Keratinocyte (primary cell): ENCODE results near the gene LHFPL3. TPM values are rescaled to one million over a fixed set of nuclear protein-coding genes. Genes with fewer than 3 reads are reported as not detected.

Experiments
- DNase-seq: peaks from one replicate; pipeline ENCODE4 v3.0.0-alpha.2; 2011; ENCODE audit warnings: low read depth, missing footprints, low spot score
- FAIRE-seq: peaks from 2 replicates; lab custom pipeline; 2011; peaks lifted over from hg19 to GRCh38; lab: Jason Lieb, UNC
- H2AFZ ChIP-seq: 2 replicates; pipeline ENCODE4 v1.6.0; 2012; ENCODE audit warnings: low read length, control low read depth, inconsistent platforms; ENCODE audit not compliant: control insufficient read depth
- H3K27ac ChIP-seq: 2 replicates; pipeline ENCODE4 v1.5.1; 2011; ENCODE audit warnings: low read length; ENCODE audit not compliant: control insufficient read depth, insufficient read depth
- H3K27me3 ChIP-seq: 3 replicates; pipeline ENCODE4 v1.6.0; 2011; ENCODE audit warnings: low read length; ENCODE audit not compliant: control insufficient read depth, insufficient read depth; ENCODE audit errors: extremely low read depth
- H3K36me3 ChIP-seq, 2 experiments: 2 replicates in 1 of 2; 3 replicates in 1 of 2; pipeline ENCODE4 v1.5.1; 2011; ENCODE audit warnings: low read length in 2 of 2, mild to moderate bottlenecking in 1 of 2; ENCODE audit not compliant: control insufficient read depth in 2 of 2, insufficient read depth in 2 of 2; ENCODE audit errors: extremely low read depth in 1 of 2
- H3K4me1 ChIP-seq: 3 replicates; pipeline ENCODE4 v1.5.1; 2011; ENCODE audit warnings: low read length; ENCODE audit not compliant: control insufficient read depth, insufficient read depth; ENCODE audit errors: extremely low read depth
- H3K4me2 ChIP-seq: 3 replicates; pipeline ENCODE4 v1.6.0; 2011; ENCODE audit warnings: low read depth, low read length; ENCODE audit not compliant: control insufficient read depth, insufficient read depth; ENCODE audit errors: extremely low read depth
- H3K4me3 ChIP-seq, 3 experiments: fragments of 200-600 bp in 1 of 3; sonication (generic) in 1 of 3; 2 replicates in 2 of 3; 3 replicates in 1 of 3; pipeline ENCODE4 v1.5.1; 2011 to 2016; ENCODE audit warnings: low read length in 3 of 3, mild to moderate bottlenecking in 3 of 3, control low read depth in 2 of 3, inconsistent platforms in 1 of 3, low read depth in 1 of 3, mixed read lengths in 1 of 3, mixed run types in 1 of 3, moderate library complexity in 1 of 3; ENCODE audit not compliant: control insufficient read depth in 2 of 3, insufficient read depth in 2 of 3; ENCODE audit errors: extremely low read depth in 1 of 3
- H3K79me2 ChIP-seq: 2 replicates; pipeline ENCODE4 v1.6.0; 2012; ENCODE audit warnings: low read length; ENCODE audit not compliant: control insufficient read depth, insufficient read depth
- H3K9ac ChIP-seq: 3 replicates; pipeline ENCODE4 v1.6.0; 2011; ENCODE audit warnings: low read length; ENCODE audit not compliant: control insufficient read depth, insufficient read depth; ENCODE audit errors: extremely low read depth
- H3K9me1 ChIP-seq: 3 replicates; pipeline ENCODE4 v1.6.0; 2011; ENCODE audit warnings: low read length; ENCODE audit not compliant: control insufficient read depth, insufficient read depth; ENCODE audit errors: extremely low read depth
- H3K9me3 ChIP-seq: 2 replicates; pipeline ENCODE4 v1.5.1; 2012; ENCODE audit warnings: low read depth, low read length; ENCODE audit not compliant: control insufficient read depth
- H4K20me1 ChIP-seq: 3 replicates; pipeline ENCODE4 v1.6.0; 2011; ENCODE audit warnings: low read length; ENCODE audit not compliant: control insufficient read depth, insufficient read depth; ENCODE audit errors: extremely low read depth
- EZH2 ChIP-seq: IDR thresholded peaks from one replicate; pipeline ENCODE4 v1.6.1; 2012; ENCODE audit warnings: inconsistent platforms, mild to moderate bottlenecking, low read length, moderate library complexity
- dilution Hi-C: fragments of 300-500 bp; cut with MboI; formaldehyde crosslinking; loops from one replicate; pipeline ENCODE4 v1.7.0; 2020; ENCODE audit warnings: low sequenced_read_pairs; ENCODE audit not compliant: extremely low pct_ligation_motif_present
- polyA plus RNA-seq, 5 experiments: library from polyadenylated mRNA; depleted of rRNA in 3 of 5; stranded (reverse) in 3 of 5; stranded (forward) in 1 of 5; unstranded in 1 of 5; fragments of >200 nt; gene quantifications; 1 replicate in 1 of 5; 2 replicates in 3 of 5; 3 replicates in 1 of 5; pipeline versions ENCODE4 v1.2.1 to v1.2.3, GENCODE V29; 2011 to 2012; ENCODE audit warnings: missing spikeins in 2 of 5, low read depth in 1 of 5, low replicate concordance in 1 of 5
- TF ChIP-seq, protein P1 (sequence below), 3 experiments: IDR thresholded peaks in 1 of 3; conservative IDR thresholded peaks in 1 of 3; optimal IDR thresholded peaks in 1 of 3; 2 replicates in 2 of 3; 3 replicates in 1 of 3; pipeline versions ENCODE3 to v1.5.1; 2011; ENCODE audit warnings: low read length in 3 of 3, mild to moderate bottlenecking in 3 of 3, moderate library complexity in 2 of 3, control low read depth in 1 of 3, inconsistent platforms in 1 of 3; ENCODE audit not compliant: insufficient read depth in 2 of 3; ENCODE audit errors: extremely low read depth in 1 of 3

The LHFPL3 gene
- polyA plus RNA-seq, 1 donor (not counting 4 experiments of a cell fraction or from before 2014, with no cell fraction given): not detected

DNA sequence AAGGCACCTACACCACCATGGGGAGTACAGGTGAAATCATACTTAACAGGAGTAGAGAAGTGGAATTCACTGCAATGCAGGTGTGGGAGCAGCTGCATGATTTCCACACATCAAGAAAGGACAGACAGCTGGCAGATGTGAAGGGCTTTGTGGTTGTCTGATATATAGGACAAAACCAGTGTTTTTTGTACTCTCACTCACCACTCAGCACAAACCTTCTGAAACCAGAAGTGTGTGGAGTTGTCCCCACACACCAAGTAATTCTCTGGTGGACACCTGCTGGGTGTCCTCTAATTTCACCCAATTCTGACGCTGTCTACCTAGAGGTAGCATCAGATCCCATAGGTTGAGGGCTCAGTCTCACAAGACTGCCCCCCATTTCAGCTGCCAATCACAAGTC, 357.9 kb downstream of the LHFPL3 start:
- Histone ChIP-seq H3K4me1 (no peaks in the 10 kb centered on the region), H3K4me2 (no peak overlapping the region), H2AFZ (no peak overlapping the region), H3K9me3 (no peaks in the 10 kb centered on the region), H3K27me3 (no peaks in the 10 kb centered on the region), H3K9me1 (no peaks in the 10 kb centered on the region), H3K79me2 (no peaks in the 10 kb centered on the region), H4K20me1 (no peaks in the 10 kb centered on the region), H3K9ac (no peak overlapping the region), H3K27ac (no peak overlapping the region), H3K4me3 (no peak overlapping the region), H3K36me3 (no peaks in the 10 kb centered on the region)
- no peak for FAIRE-seq
- TF ChIP-seq EZH2: no peak
- TF ChIP-seq, protein P1, sequence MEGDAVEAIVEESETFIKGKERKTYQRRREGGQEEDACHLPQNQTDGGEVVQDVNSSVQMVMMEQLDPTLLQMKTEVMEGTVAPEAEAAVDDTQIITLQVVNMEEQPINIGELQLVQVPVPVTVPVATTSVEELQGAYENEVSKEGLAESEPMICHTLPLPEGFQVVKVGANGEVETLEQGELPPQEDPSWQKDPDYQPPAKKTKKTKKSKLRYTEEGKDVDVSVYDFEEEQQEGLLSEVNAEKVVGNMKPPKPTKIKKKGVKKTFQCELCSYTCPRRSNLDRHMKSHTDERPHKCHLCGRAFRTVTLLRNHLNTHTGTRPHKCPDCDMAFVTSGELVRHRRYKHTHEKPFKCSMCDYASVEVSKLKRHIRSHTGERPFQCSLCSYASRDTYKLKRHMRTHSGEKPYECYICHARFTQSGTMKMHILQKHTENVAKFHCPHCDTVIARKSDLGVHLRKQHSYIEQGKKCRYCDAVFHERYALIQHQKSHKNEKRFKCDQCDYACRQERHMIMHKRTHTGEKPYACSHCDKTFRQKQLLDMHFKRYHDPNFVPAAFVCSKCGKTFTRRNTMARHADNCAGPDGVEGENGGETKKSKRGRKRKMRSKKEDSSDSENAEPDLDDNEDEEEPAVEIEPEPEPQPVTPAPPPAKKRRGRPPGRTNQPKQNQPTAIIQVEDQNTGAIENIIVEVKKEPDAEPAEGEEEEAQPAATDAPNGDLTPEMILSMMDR (optimal IDR thresholded peaks at IDR 0.05 in 1 of 3, IDR thresholded peaks at IDR 0.05 in 1 of 3, conservative IDR thresholded peaks at IDR 0.05 in 1 of 3; ENCODE audit: extremely low read depth in 1 of 3, insufficient read depth in 2 of 3, low read length in 3 of 3): no peak
- DNase-seq: no peak
- dilution Hi-C loops: no loop called here

DNA sequence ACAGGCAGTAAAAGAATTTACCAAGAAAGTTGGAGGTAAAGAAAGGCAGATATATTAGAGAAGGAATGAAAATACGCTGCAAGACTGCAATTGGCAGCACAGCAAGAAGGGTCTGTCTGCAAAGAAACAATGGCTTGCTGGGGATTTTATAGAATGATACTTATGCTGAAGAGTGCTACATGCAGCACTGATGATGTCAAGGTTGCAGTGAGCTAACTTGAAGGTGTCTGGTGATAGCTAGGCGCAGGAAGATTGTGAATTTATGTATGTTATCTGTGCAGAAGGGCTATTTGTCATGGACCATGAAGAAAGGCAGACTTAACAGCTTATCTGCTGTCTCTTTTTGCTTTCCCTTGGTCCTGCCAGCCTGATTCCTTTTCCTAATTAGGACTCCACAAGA, 366.3 kb downstream of the LHFPL3 start:
- Histone ChIP-seq H3K9ac (no peak overlapping the region), H3K36me3 (no peaks in the 10 kb centered on the region), H3K9me3 (no peaks in the 10 kb centered on the region), H3K4me3 (no peak overlapping the region), H4K20me1 (no peaks in the 10 kb centered on the region), H3K4me1 (no peaks in the 10 kb centered on the region), H3K4me2 (no peak overlapping the region), H3K79me2 (no peaks in the 10 kb centered on the region), H3K27me3 (no peaks in the 10 kb centered on the region), H3K27ac (no peak overlapping the region), H2AFZ (no peak overlapping the region), H3K9me1 (no peaks in the 10 kb centered on the region)
- FAIRE-seq (no peak), DNase-seq (no peak)
- dilution Hi-C loops: no loop called here
- TF ChIP-seq, protein P1 (optimal IDR thresholded peaks at IDR 0.05 in 1 of 3, IDR thresholded peaks at IDR 0.05 in 1 of 3, conservative IDR thresholded peaks at IDR 0.05 in 1 of 3; ENCODE audit: extremely low read depth in 1 of 3, insufficient read depth in 2 of 3, low read length in 3 of 3): no peak
- no peak for TF ChIP-seq EZH2
